ENCODE results near the gene UBFD1.

UBFD1 gene

GRCh38 chr16:23527961-23528643 is 29.4 kb upstream of the UBFD1 start:
- FAIRE-seq (no peak), DNase-seq (ENCODE audit: insufficient read length, low spot score) (no peak)
- TF ChIP-seq CTCF (IDR thresholded peaks at IDR 0.05; ENCODE audit: insufficient read depth, missing control alignments): no peak

GRCh38 chr16:23528644-23529310 is 28.8 kb upstream of the UBFD1 start:
- TF ChIP-seq CTCF (IDR thresholded peaks at IDR 0.05; ENCODE audit: insufficient read depth, missing control alignments): no peak
- DNase-seq (ENCODE audit: insufficient read length, low spot score) (no peak), FAIRE-seq (no peak)

GRCh38 chr16:23530062-23530461 is 27.5 kb upstream of the UBFD1 start:
- FAIRE-seq (no peak), DNase-seq (ENCODE audit: insufficient read length, low spot score) (no peak)
- no peak for TF ChIP-seq CTCF (IDR thresholded peaks at IDR 0.05; ENCODE audit: insufficient read depth, missing control alignments)

- no peak for FAIRE-seq
- no peak for DNase-seq (ENCODE audit: insufficient read length, low spot score)
- no peak for TF ChIP-seq CTCF (IDR thresholded peaks at IDR 0.05; ENCODE audit: insufficient read depth, missing control alignments)
These were observed 25.1 kb upstream of the UBFD1 start for GRCh38 chr16:23532448-23532847.

- DNase-seq (ENCODE audit: insufficient read length, low spot score): no peak
- no peak for FAIRE-seq
- no peak for TF ChIP-seq CTCF (IDR thresholded peaks at IDR 0.05; ENCODE audit: insufficient read depth, missing control alignments)
These were observed 22.4 kb upstream of the UBFD1 start for GRCh38 chr16:23534868-23535860.

GRCh38 chr16:23535901-23536300 is 21.6 kb upstream of the UBFD1 start:
- FAIRE-seq: no peak
- DNase-seq (ENCODE audit: insufficient read length, low spot score): no peak
- TF ChIP-seq CTCF (IDR thresholded peaks at IDR 0.05; ENCODE audit: insufficient read depth, missing control alignments): no peak

All from D721Med (cell line).